ENCODE results near the gene INPP5A.
"Not testable (repeated sequence)": the region's sequence is repeated elsewhere in the genome, so short reads cannot be mapped to it uniquely, and the experiment has no call there.

INPP5A gene

GRCh38 chr10:132504501-132505272, 32.9 kb upstream of the INPP5A start:
- DNase-seq = no peak

GRCh38 chr10:132505546-132505945, 32.0 kb upstream of the INPP5A start:
- not testable (repeated sequence) for DNase-seq

DNA sequence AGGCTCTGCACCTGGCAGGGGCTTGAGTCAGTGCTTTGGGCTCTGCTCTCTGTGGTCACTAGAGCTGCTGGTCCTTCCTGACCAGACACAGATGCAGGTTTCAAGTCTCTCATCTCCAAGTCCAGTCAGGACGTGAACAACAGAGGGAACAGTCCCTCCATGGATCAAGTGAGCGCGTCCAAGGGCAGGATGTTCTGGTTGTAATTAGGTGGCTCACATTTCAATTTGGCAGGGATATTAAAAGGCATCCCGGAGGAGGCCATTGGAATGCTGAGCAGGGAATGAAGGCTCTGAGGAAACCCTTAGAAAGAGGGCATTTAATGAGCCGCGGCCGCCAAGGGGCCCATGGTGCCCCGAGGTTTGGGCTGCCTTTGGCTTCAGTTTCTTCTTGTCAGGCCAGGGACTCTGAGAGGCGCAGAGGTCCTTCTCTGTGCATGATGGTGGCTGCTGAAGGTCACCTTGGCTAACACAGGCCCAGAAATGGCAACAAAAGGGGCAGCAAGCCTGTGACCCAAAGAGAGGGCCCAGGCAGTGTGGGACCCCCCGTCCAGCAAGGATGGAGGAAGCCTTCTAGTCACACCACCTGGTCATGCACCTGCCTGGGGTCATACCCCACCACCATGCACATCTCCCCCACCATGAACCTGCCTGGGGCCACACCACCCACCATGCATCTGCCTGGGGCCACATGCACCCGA, 30.7 kb upstream of the INPP5A start:
- DNase-seq = peak; percentile 83

DNA sequence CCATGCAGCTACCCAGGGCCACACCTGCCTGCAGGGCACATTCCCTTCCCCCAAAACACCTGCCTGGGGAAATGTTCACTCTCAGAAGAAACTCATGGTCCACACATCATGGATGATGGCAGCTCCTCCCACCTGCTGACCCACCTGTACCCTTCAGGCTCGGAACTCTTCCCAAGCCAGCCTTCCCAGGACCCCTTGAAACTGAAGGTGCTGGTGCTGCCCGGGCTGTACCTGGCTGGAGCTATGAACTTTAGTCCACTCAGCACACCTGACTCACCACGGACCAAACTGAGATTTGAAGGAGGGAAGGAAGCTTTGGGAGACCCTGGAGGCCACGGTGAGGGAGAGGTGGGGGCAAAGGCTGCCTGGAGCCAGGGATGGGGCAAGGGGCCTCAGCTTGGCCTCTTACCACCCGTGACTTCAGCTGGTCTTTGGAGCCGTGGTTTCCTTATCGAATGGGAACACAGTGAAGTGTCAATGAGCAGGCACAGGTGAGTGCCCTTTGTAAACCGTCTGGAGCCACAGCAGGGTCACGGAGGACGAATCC, 30.1 kb upstream of the INPP5A start:
- DNase-seq = no peak

- no peak for DNase-seq
These were observed 29.6 kb upstream of the INPP5A start for GRCh38 chr10:132507956-132508490.

DNA sequence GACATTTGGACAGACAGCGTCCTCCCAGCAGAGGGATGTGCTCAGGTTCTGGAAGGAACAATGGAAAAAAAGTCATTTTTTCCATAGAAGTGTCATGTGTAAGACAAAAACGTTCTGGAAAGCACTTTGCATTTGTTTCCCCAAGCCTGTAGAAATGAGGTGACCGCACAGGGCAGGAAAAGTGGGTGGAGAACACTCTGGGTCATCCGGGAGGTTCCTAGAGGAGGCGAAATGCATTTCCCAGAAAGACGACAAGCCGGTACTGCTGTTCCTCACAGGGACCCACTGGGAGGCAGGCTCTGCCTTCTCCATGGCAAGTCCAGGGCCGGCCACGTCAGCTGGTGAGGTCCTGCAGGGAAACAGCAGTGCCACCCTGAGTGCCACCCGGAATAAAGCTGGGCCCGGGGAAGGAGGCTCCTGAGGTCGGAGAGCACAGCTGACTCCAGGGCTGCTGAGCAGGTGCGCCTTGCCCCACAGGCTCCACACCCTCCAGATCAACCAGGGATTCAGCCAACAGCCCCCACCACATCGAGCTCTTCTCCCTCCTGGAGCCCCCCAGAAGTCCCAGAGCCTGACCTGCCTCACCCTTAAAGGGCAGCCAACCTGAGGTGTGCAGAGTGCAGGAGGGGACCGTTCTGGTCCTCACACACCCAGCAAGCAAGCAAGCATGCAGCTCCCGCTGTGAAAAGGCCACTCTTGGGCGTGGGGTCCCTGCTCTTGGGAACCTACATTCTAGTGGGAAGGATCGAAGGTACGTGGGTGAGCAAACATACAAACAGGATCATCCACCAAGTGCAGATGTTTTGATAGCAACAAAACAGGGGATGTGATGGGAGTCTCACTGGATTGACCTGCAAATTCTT, 28.8 kb upstream of the INPP5A start:
- no peak for DNase-seq

GRCh38 chr10:132509506-132510173, 27.9 kb upstream of the INPP5A start:
- DNase-seq = no peak

GRCh38 chr10:132510174-132510611, 27.4 kb upstream of the INPP5A start:
- DNase-seq = no peak

GRCh38 chr10:132511121-132512051, 26.2 kb upstream of the INPP5A start:
- no peak for DNase-seq

DNA sequence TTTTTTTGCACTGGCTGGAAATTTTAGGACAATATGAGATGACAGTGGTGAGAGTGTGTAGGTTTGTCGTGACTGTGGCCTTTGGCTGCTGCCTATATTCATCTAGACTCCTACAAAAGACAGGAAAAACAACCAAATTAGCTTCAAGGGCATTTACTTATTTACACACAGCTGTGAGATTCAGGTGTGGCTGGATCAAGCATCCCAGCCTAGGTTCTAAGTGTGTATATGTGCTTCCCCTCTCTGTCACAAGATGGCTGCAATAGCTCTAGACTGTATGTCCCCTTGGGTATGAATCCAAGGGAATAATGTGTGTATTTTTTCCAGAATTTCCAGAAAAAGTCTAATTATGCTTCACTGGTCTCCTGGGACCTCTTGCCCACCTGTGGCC, 25.5 kb upstream of the INPP5A start:
- DNase-seq = no peak

DNA sequence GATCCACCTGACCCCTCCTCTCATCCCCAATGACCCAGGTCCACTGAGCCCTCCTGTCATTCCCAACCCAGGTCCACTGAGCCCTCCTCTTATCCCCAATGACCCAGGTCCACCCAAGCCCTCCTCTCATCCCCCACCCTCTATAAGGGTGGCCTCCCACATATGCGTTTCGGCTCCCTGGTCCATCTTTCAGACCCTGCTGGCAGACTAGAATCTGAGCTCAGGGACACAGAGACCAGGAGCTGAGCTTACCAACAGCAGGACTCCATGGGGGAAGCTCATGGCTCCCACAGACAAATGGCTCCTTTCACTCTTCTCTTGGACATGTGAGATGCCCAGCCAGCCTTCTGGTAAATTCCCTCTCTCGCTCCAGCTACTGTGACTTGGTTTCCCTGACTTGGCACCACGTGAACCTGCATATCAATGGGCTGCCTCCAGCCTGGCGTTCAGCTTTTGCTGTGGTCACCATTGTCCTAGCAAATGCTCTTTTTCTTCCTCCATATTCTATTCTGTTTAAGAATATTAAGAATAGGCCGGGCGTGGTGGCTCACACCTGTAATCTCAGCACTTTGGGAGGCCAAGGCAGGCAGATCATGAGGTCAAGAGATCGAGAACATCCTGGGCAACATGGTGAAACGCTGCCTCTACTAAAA, 24.8 kb upstream of the INPP5A start:
- DNase-seq = no peak

- DNase-seq = no peak
These were observed 22.6 kb upstream of the INPP5A start for GRCh38 chr10:132514821-132515520.

DNA sequence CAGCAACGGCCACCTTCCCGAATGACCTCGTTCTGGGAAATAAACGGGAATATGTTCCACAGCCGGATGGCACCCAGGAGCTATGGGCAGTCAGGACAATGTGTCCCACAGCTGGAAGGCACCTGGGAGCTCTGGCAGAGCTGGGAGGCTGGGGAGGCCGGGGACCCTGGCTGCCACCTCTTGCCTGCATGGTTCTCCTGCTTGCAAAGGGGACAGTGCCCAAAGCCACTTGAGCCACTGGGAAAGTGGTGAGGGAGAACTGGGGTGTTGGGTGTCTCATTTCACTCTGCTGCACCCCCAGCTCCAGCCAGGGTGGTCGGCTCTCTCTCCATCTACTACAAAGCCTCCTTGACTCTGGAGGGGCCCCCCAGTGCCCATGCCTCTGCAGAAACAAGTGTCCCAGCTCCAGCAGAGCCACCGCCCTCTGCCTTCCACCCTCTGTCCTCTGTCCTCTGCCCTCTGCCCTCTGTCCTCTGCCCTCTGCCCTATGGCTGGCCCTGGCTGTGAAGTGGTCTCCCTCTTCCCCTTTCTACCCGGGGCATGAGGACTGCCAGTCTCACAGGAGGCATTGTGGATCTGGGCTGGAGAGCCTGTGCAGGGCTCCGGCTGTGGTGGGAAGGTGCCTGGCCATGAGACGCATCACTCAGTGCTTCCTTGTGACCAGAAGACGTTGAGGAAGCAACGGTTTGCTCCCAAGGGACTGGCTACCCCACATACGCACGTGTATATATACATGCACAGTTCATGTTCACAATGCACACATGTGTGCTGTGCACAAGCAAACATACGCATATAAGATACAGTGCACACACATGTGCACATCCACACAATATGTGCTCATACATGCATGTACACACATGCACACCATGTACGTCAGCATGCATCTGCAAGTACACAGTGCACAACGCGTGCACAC, 21.5 kb upstream of the INPP5A start:
- no peak for DNase-seq

DNA sequence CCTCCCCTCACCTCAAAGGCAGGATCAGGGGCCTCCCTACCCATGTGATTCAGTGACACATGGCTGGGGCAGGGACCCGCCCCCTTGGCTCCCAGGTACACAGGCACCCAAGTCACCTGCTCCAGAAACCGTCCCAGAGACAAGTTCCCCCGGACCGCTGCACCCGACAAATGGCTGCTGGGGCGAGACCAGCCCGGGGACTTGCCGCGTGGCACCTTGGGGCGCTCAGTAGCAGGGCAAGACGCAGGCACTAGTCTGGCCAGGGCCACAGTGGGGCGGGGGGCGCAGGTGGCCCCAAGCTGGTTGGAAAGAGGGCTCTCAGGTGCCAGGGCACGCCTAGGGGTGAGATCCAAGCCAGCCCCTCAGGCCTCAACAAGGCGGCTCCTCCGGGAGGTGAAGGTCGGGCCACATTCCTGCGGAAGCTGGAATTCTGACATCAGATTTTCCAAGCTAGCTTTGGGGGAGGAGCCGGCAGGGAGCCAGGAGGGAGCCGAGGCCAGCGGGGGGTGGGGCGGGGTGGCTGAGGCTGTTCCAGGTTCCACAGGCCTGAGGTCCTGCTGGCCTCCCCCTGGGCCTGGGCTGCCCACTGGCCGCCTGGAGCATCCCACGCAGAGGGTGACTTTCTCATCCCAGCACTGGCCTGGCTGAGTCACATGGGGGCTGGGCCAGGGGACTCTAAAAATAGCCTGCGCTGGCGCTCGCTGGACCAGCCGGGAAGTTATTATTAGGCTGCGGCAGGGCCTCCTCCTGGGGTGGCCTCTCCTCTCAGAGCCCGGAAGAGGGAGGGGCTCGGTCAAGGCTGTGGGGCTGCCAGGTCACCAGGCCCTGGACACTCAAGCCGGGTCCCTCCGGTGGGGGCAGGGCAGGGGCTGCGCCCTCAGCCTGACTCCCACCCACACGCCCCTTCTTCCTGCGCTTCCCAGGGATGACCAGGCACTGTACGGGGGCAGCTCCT, 20.5 kb upstream of the INPP5A start:
- peak; percentile 95 for DNase-seq

DNA sequence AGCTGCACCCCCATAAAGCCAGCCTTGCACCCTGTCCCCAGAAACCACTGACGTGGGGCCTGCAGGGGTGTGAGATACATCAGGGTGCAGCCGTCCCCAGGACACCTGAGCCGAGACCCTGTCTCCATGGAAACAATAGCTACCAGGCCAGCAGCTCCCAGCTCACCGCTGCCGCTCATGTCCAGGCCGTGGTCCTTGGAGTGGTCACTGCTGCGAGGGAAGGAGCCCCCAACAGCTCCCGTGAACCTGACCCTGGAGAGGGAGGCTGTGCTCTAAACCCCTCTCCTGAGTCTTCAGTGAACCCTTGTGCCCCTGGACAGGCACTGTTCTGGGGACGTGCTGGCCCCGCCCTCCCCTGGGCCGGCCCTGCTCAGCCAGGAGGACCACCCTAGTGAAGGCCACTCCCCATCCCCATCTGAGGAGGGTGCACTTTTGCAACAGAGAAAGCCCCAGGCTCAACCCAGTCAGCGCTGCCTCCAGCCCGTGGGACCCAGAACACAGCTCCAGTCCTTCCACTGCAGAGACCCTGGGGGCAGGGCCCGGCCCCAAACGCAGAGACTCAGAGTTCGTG, 19.6 kb upstream of the INPP5A start:
- no peak for DNase-seq

DNA sequence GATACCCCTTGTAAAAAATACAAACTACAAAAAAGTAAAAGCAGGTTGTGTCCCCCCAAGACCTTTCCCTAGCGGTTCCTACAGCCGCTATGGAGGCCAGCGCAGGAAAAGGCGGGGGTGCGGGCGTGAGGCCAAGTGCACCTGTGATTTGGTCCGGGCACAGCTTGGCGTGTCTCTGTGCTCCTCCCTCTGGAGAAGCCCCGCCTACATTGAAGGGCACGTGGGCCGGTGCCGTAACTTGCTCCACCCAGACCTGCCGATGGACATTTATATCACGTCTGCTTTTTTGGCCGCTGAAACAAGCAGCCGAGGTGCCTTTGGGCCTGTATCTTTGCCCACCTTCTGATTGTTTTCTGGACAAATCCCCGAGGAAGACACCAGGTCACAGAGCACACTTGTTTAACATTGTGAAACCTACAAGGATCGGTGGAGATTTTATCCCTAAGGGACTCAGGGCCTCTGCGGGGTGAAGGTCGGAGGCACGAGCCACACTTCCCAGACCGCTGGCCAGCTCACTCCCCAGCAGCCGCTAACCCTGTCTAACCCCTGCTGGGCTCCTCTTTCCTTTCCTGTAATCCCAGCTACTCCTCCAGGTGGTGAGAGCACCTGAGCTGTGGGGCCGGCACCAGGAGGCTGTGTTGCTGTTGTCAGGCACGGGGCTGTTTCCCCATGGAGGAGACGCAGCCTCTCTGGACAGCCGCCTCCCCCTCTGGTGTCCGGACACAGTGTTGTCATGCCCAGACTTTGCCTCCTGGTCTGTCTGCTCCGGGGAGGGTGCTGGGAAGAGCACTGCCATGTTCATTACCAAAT, 18.8 kb upstream of the INPP5A start:
- no peak for DNase-seq
